Measurements from ENCODE around the gene LATS1.

LATS1 gene

DNA sequence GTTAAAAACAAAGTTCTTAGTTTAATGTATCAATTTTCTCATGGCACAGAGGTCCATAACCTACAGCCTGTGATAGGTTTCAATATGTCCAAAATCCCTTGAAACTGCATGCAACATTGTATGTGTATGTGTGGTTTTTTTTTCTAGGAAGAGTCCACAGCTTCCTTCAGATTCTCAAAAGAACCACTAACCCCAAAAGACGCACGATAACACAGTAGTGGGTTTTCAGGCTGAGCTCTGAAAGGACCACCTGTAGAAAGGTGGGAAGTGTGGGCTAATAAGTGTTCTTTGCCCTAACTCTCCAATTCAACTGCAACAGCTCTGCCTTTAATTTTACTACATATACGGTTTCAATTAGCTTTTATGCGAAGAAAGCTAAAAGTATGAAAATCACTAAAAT lies 57.9 kb downstream of the LATS1 start:
- DNase-seq (ENCODE audit: low read depth in 3 of 3): no peak

GRCh38 chr6:149657441-149657840 lies 60.5 kb downstream of the LATS1 start:
- no peak for DNase-seq (ENCODE audit: low read depth in 3 of 3)

- no peak for DNase-seq (ENCODE audit: low read depth in 3 of 3)
Observed at GRCh38 chr6:149651056-149651455, 66.8 kb downstream of the LATS1 start.

- DNase-seq (ENCODE audit: low read depth in 3 of 3): peak; percentile 76 to 77 (median 76)
Observed at GRCh38 chr6:149648148-149649145, 69.5 kb downstream of the LATS1 start, which contains the start of gene KATNA1. Gene KATNA1, minus strand, starts transcription at chr6:149648714. Its CDS starts 10,167 bp downstream, at chr6:149638547.

DNA sequence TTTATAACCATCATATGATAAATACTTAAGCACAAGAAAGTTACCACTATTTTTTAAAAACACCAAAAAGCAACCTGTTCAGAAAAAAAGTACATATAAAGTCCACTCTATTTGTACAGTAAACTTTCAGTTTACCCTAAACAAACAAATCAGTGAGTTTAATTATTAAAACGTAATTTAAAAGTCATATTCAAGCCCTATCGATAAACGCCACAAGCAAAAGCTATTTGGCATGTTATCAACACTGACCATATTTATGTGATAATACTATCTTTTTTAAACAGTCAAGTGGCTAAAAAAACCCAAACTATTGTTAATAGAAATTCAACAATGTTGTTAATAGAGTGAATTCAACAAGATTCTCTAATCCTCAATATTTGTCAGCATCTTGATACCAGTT lies 71.3 kb downstream of the LATS1 start:
- DNase-seq (ENCODE audit: low read depth in 3 of 3): no peak

- DNase-seq (ENCODE audit: low read depth in 3 of 3): no peak
Observed at GRCh38 chr6:149642829-149643580, 74.9 kb downstream of the LATS1 start.

GRCh38 chr6:149636124-149636523 lies 81.8 kb downstream of the LATS1 start:
- DNase-seq (ENCODE audit: low read depth in 3 of 3): no peak

DNA sequence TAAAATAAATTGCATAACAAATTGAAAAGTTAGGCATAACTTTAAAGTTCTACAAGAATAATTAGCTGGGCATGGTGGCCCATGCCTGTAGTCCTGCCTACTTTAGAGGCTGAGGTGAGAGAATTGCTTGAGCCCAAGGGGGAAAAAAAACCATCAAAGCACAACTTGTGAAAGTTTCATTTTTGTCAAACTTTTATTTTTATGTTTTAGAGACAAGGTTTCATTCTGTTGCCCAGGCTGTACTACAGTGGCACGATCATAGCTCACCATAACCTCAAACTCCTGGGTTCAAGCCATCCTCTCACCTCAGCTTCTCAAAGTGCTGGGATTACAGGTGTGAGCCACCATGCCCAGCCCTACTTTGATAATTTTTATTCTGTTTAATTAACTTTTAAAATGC lies 83.6 kb downstream of the LATS1 start:
- DNase-seq (ENCODE audit: low read depth in 3 of 3): no peak

- DNase-seq (ENCODE audit: low read depth in 3 of 3): no peak
Observed at GRCh38 chr6:149628875-149629510, 88.9 kb downstream of the LATS1 start.

- DNase-seq (ENCODE audit: low read depth in 3 of 3): no peak
Observed at GRCh38 chr6:149627672-149628071, 90.2 kb downstream of the LATS1 start.

- DNase-seq (ENCODE audit: low read depth in 3 of 3): no peak
Observed at GRCh38 chr6:149615805-149616204, 102.1 kb downstream of the LATS1 start.

GRCh38 chr6:149614337-149614736 lies 103.6 kb downstream of the LATS1 start:
- DNase-seq (ENCODE audit: low read depth in 3 of 3): no peak

- no peak for DNase-seq (ENCODE audit: low read depth in 3 of 3)
Observed at GRCh38 chr6:149608381-149608982, 109.4 kb downstream of the LATS1 start.
